HG02943 (cell line): ENCODE measurements around the gene CCDC88B.

Experiments used
- ATAC-seq: cut with Tn5 transposase; IDR thresholded peaks from one replicate; pipeline ENCODE4 v1.9.1; 2021; ENCODE audit warnings: mild to moderate bottlenecking, low read depth, moderate library complexity; ENCODE audit not compliant: unreplicated experiment

CCDC88B gene

GRCh38 chr11:64379817-64380709, 40.1 kb downstream of the CCDC88B start:
- no peak for ATAC-seq

DNA sequence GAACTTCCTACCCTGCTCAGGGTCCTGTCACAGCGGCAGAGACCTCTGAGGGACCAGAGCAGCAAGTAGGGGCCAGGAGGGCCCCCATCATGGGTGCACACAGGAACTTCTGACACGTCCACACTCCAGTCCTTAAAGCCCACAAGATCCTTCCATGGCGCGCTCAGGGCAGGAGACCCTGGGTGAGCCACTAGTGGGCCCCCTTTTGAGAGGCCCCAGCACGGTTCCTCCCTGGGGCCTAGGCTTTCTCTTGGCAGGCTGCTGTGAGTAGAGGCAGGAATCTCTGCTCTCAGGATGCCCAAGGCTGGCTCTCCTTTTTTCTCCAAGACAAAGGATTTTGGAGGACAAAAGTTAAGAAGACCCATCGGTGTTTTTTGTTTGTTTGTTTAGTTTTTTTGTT, 41.3 kb downstream of the CCDC88B start:
- no peak for ATAC-seq

DNA sequence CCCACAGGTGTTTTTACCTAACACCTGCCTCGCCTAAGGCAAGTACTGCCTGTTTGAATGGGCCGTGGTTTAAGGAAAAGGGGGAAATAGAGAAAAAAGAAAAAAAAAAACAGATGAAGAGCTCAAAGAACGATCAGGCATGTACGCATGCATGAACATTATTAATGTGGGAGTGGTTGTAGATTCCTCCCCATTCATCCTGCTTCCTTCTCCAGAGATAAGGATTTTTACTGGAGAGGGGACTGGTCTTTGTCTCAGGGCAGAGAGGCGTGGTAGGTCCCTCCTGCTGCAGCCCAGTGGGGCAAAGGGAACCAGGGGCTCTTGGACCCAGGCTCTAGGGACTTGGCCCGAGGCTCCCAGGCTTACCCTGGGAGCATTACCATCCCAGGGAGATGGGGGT, 42.0 kb downstream of the CCDC88B start:
- ATAC-seq, result no peak

GRCh38 chr11:64382586-64382985, 42.6 kb downstream of the CCDC88B start:
- no peak for ATAC-seq

GRCh38 chr11:64383580-64383979, 43.6 kb downstream of the CCDC88B start:
- no peak for ATAC-seq

- no peak for ATAC-seq
Measured at GRCh38 chr11:64384028-64384737, 44.2 kb downstream of the CCDC88B start.

DNA sequence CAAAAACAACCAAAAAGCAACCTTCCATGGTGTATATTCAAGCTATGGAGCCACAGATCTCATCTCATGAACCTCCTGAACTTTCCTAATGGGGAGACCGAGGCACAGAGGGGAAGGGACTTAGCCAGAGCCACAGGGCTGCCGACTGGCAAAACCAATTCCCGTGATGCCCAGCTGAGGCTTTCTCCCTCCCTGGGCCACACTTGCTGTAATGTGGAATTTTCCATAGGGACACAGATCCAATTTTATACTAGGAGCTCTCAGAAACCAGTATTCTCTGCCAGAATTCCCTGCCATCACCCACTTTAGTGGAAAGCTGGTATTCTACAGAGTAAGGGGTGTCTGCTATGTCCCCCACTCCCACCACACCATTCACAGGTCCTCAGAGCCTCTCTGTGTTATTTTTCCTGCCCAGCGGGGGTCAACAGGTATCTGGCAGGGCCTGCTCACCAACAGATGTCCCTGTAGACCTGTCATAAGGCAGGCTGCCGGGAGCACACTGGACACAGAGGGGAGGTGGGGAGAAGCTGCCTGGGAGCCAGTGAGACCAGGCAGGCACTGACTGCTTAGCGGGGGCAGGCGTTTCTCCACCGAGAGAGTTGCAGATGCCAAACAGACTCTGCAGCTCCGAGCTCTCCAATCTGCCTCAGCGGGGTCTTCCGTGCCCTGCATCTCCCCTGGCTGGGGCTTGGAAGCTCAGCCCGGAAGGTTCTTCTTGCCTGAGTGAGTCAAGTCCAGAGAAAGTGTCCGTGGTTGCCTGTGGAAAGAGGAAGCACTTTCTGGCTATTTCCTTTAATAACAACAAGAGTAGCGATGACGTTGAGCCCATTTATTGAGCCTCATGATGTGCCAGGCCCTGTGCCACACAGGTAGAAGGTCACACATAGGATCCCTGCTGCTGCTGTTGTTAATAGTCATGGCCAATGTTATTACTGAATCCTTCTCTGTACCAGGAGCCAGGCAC, 45.3 kb downstream of the CCDC88B start:
- no peak for ATAC-seq

DNA sequence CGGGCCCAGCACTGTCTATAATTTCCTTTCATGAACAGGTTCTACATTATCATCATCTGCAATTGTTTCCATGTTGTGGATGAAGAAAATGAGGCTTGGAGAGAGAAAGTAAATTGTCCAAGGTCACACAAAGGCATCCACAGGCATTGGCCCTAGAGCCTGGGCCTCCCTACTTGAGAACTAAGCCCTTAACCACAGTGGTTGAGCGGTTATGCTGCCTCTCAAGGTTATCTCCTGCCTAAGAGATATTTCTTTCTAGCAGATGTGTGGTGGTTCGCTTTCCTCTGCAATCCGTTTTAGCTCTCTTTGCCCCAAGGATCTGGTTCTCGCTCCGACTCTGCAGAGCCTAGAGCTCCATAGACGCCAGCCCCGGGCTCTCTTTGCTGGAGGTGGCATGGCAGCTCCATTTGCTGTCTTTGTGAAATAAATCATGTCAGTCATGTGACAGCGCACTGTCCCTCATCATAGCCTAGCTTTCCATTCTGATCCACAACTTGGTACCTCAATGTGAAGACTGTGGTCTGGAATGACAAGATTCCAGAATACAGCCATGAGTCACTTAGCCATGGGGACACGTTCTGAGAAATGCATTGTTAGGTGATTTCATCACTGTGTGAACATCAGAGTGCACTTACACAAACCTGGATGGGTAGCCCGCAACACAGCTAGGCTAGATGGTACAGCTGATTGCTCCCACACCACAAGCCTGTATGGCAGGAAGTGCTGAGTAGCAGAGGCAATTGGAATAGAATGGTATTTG, 46.1 kb downstream of the CCDC88B start:
- ATAC-seq, result no peak

DNA sequence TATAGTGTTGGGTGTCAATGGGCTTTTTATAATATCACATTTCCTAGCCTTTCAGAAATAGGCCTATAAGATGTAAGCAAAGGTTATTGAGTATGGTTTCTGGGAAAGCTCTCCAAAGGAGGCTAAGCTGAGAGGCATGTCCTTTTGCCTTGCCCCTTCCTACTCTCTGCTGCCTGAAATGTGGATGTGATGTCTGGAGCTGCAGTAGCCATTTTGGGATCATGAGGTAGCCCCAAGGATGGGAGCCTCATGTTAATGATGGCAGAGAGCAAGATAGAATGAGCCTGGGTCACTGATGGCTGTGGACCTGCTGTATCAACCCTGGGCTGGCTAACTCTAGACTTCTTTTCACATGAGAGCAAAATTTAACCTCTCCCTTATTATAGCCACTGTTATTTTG, 47.9 kb downstream of the CCDC88B start:
- ATAC-seq, result no peak

DNA sequence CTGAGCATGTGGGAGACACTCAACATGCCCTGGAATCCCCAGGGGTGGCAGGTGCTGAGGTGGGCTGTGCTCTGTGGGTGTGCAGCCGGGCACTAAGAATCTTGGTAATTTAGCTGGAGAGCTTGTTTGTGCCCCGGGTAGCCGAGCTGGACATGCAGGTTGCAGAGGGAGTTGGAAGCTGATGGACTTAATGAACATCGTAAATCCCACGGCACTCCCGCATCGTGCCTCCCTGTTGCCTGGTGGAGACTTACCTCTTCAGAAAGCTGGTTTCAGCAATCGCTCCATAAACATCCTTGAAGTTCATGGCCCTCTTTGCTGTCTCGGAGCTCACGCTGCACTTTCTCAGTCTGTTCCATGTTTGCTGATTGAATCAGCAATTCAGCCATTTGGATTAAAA, 48.9 kb downstream of the CCDC88B start:
- ATAC-seq, result no peak

DNA sequence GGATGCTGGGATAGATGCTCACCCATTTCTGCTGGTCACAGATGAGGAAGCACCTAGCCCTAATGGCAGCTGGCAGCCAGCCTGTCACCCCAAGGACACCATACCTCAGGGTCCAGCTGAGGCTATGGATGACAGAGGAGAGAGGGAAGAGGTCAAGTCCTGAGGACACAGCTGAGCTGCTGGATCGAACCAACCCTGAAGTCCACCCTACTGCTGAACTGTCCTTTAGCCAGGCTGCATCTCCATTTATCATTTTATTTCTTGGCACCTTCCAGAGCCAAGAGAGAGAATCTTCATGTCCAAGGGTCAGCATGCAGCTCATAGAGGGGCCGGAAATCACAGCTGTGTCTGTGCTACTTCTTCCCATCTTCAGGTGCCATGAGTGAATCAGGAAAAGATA, 49.8 kb downstream of the CCDC88B start:
- ATAC-seq, result no peak

- no peak for ATAC-seq
Measured at GRCh38 chr11:64390558-64390957, 50.6 kb downstream of the CCDC88B start.

DNA sequence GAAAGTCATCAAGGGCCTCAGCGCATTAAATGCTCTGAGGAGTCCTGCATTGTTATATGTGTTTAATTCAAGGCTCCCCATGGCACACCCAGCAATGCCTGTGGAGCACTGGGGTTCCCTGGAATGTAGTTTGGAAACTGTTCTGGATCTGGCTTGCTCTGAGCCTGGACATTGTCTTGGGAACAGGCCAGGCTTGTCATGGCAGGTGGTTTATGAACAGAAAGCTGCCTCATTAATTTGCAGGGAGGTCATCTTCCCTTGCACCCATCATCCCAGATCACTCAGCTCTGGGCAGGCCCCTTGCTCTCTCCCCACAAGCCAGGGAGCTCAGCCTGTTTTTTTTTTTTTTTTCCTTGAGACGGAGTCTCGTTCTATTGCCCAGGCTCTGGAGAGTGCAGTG, 51.8 kb downstream of the CCDC88B start:
- no peak for ATAC-seq

DNA sequence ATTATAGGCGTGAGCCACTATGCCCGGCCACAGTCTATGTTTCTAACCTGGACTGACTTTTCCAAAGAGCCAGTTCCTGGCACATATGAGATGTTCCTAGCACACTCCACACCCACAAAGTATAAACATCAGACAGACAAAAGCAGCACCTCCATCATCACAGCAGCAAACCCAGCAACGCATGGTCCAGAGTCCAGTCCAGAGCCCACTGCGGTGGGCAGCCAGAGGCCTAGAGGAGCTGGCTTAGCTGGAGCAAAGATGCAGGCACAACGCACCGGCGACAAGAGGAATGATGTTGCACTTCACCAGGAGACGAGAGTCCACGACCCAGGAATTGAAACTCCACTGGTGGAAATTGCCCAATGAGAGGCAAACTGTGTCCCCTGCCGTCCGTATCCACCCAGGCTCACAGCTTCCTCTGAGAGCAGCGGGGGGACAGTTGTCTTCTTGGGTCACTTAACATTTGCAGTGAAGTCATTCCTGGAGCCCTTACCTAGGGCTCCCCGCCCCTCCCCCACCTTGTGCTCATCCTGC, 55.6 kb downstream of the CCDC88B start:
- no peak for ATAC-seq

DNA sequence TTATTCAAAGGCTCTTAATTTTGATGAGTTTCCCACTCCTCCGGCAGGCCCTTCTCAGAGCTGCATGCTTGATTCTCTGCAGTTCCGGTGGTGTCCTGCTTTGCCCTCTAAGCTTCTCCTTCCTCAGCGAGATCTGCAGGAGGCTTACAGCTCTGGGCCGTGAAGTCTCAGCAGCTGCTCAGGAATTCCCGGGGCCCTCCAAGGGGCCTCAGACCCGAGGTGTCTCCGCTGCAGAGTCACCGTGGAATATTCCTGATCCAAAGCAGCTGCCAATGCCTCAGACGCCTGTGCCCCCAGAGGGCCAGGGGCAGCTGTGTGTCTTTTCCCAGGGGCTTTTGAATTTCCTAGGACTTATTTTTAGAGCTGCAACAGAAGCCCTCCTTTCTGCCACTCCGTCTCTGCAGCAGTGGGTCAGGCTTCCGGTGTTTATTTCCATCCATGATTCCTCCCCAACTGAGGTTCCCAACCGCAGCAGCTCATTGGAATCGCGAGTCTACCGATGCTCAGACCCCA, 56.1 kb downstream of the CCDC88B start:
- ATAC-seq, result no peak

DNA sequence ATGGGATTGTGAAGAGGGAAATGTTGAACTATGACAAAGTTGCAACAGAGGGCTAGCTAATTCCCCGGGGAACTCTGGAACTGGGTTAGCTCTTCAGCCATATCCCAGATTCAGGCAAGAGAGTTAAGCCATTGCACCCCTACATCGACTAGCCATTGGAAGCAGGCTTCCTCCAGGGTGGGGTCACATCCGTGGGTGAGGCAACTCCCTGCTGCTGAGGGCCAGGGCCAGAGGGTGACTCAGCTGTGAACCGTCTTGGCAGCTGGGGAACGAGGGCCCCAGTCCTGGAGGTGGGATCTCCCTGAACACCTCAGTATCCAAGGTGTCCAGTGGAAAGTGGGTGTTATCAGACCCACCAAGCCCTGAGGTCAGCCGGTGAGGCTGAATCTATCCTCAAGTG, 60.1 kb downstream of the CCDC88B start:
- no peak for ATAC-seq

DNA sequence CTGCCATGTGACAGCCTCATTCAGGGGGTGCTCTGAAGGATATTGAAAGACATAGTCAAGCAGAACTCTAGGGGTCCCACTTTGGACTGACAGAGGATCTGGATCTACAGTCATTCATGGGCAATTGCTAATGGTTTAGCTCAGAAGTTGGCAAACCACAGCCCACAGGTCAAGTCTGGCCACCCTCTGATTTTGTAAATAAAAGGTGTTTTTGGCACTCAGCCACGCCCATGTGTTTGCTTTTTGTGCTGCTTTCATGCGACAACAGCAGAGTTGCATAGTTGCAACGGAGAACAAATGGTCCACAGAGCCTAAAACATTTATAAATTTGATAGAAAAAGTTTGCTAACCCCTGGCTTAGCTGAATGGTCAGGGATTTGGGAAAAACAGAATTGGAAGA, 60.7 kb downstream of the CCDC88B start:
- ATAC-seq, result no peak

DNA sequence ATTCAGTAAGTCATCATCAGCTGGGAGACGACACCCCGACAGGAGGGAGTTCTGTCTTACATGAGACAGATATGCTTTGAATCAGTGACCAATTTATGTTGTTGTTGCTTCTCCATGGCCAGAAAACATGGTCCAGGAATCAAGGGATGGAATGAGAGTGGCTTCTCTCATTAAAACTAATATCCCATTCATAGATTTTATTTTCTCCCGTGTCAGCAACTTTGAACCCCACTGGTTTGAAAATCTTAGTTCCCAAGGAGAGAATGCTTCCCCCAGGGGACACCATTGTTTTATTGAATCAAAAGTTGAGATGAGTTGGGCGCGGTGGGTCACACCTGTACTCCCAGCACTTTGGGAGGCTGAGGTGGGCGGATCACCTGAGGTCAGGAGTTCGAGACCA, 61.8 kb downstream of the CCDC88B start:
- no peak for ATAC-seq

- ATAC-seq, result no peak
Measured at GRCh38 chr11:64403106-64403505, 63.1 kb downstream of the CCDC88B start.
